Sigmoid colon (tissue), 4 donors: ENCODE data around the gene BLOC1S6.

Source experiments
- EP300 ChIP-seq, 4 donors: sonication (generic); formaldehyde crosslinking; IDR thresholded peaks; one replicate each; pipeline ENCODE4 v1.6.1; 2017; ENCODE audit warnings: antibody characterized with exemption in 4 of 4
- POLR2A ChIP-seq, 2 donors: fragments of 450-650 bp; IDR thresholded peaks; one replicate each; pipeline ENCODE4 v1.6.1; 2016; ENCODE audit warnings: antibody characterized with exemption in 2 of 2, mild to moderate bottlenecking in 2 of 2, moderate library complexity in 2 of 2
- POLR2AphosphoS5 ChIP-seq, 4 donors: sonication (generic); formaldehyde crosslinking; IDR thresholded peaks; one replicate each; pipeline ENCODE4 v1.6.1; 2017; ENCODE audit warnings: antibody characterized with exemption in 4 of 4
- TF ChIP-seq, protein P1 (sequence below), 4 experiments: fragments of 450-650 bp in 3 of 4; fragments of 200-600 bp in 1 of 4; IDR thresholded peaks; one replicate each; pipeline ENCODE4 v1.5.1; 2016 to 2019; ENCODE audit warnings: antibody characterized with exemption in 4 of 4, mild to moderate bottlenecking in 3 of 4, moderate library complexity in 2 of 4

DNA sequence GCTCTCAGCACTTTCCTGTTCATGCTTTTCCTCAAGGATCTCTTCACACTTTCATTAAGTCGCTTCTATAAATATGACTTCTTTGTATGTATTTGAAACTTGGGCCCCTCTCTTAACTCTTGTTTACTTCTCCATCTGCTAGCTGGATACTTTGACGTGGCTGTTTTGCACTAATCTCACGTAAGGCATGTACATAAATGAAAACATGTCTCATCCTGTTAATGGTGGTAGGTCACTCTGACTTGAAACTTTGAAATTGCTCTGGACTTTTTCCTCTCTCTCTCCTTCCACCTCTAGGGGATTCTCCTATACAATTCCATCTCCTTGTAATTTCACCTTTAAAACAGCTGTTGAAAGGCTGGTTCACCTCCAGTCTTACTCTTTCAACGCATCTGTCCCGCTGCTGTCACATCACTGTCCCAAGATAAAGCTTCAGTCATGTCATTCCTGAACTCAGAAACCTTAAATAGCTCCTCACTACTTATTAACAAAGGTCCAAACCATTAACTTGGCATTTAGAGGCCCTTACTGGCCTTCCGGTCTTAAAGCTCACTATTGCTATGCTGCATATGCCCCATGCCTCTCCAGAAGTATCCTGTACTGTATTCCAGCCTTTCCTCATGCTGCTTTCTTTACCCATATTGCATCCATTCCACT is 1.2 kb downstream of the BLOC1S6 start:
- TF ChIP-seq, protein P1, sequence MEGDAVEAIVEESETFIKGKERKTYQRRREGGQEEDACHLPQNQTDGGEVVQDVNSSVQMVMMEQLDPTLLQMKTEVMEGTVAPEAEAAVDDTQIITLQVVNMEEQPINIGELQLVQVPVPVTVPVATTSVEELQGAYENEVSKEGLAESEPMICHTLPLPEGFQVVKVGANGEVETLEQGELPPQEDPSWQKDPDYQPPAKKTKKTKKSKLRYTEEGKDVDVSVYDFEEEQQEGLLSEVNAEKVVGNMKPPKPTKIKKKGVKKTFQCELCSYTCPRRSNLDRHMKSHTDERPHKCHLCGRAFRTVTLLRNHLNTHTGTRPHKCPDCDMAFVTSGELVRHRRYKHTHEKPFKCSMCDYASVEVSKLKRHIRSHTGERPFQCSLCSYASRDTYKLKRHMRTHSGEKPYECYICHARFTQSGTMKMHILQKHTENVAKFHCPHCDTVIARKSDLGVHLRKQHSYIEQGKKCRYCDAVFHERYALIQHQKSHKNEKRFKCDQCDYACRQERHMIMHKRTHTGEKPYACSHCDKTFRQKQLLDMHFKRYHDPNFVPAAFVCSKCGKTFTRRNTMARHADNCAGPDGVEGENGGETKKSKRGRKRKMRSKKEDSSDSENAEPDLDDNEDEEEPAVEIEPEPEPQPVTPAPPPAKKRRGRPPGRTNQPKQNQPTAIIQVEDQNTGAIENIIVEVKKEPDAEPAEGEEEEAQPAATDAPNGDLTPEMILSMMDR (IDR thresholded peaks at IDR 0.05): no peak
- TF ChIP-seq POLR2AphosphoS5 (IDR thresholded peaks at IDR 0.05) (no peak), EP300 (IDR thresholded peaks at IDR 0.05) (no peak), POLR2A (IDR thresholded peaks at IDR 0.05) (no peak)
